GM15510 (cell line): ENCODE data around the gene WWP2.

Experiments used
- POLR2A ChIP-seq: IDR thresholded peaks from 3 replicates; pipeline ENCODE4 v1.6.1; 2011; ENCODE audit warnings: borderline replicate concordance; ENCODE audit not compliant: insufficient read length; ENCODE audit errors: extremely low read depth

Gene WWP2

GRCh38 chr16:69906838-69907401, 144.8 kb downstream of the WWP2 start:
- TF ChIP-seq POLR2A, result no peak

- TF ChIP-seq POLR2A, result no peak
Observed at GRCh38 chr16:69909043-69909442, 146.9 kb downstream of the WWP2 start.

- TF ChIP-seq POLR2A, result no peak
Observed at GRCh38 chr16:69909760-69910159, 147.6 kb downstream of the WWP2 start.

GRCh38 chr16:69910964-69911363, 148.8 kb downstream of the WWP2 start:
- no peak for TF ChIP-seq POLR2A

- no peak for TF ChIP-seq POLR2A
Observed at GRCh38 chr16:69916462-69916861, 154.3 kb downstream of the WWP2 start.

- TF ChIP-seq POLR2A, result no peak
Observed at GRCh38 chr16:69917311-69917710, 155.2 kb downstream of the WWP2 start.

GRCh38 chr16:69917739-69918138, 155.6 kb downstream of the WWP2 start:
- TF ChIP-seq POLR2A, result no peak

GRCh38 chr16:69918241-69918640, 156.1 kb downstream of the WWP2 start:
- no peak for TF ChIP-seq POLR2A

- no peak for TF ChIP-seq POLR2A
Observed at GRCh38 chr16:69921127-69921526, 159.0 kb downstream of the WWP2 start.

GRCh38 chr16:69922200-69922599, 160.1 kb downstream of the WWP2 start:
- no peak for TF ChIP-seq POLR2A

- TF ChIP-seq POLR2A, result no peak
Observed at GRCh38 chr16:69924041-69924775, 162.1 kb downstream of the WWP2 start.

GRCh38 chr16:69924777-69925191, 162.7 kb downstream of the WWP2 start:
- TF ChIP-seq POLR2A, result no peak

- no peak for TF ChIP-seq POLR2A
Observed at GRCh38 chr16:69925311-69925710, 163.2 kb downstream of the WWP2 start.

- TF ChIP-seq POLR2A, result no peak
Observed at GRCh38 chr16:69926241-69926640, 164.1 kb downstream of the WWP2 start.

- no peak for TF ChIP-seq POLR2A
Observed at GRCh38 chr16:69927056-69927757, 165.1 kb downstream of the WWP2 start.

- TF ChIP-seq POLR2A, result no peak
Observed at GRCh38 chr16:69928856-69929400, 166.8 kb downstream of the WWP2 start.

- TF ChIP-seq POLR2A, result no peak
Observed at GRCh38 chr16:69929480-69929879, 167.3 kb downstream of the WWP2 start.
